PC-3 (cell line): Measurements from ENCODE around the gene RBPJ. TPM values are rescaled to one million over a fixed set of nuclear protein-coding genes. Genes with fewer than 3 reads are reported as not detected.

ENCODE experiments used
- ATAC-seq: fragments of 200-7000 bp; cut with Tn5 transposase; 2 replicates; pipeline ENCODE4 v1.9.1; 2020; ENCODE audit warnings: mild to moderate bottlenecking, moderate library complexity
- BruUV-seq: library from RNA; stranded (reverse); fragments of 400-500 nt; replicated peaks from 2 replicates; lab custom pipeline; 2021; lab: Mats Ljungman, UMichigan
- CTCF ChIA-PET: fragments of 300-600 bp; sonication (Branson Sonifier 250); formaldehyde crosslinking; loops from one replicate; lab custom pipeline; 2022; ENCODE audit warnings: antibody characterized with exemption; lab: Charles Lee
- POLR2A ChIA-PET: fragments of 300-600 bp; sonication (Branson Sonifier 250); formaldehyde crosslinking; loops from one replicate; lab custom pipeline; 2022; ENCODE audit warnings: antibody characterized with exemption; ENCODE audit not compliant: unreplicated experiment; lab: Charles Lee
- DNase-seq: peaks from one replicate; pipeline ENCODE4 v3.0.0-alpha.2; 2015
- H2AFZ ChIP-seq: fragments of 300-600 bp; sonication (generic); 2 replicates; pipeline ENCODE4 v1.6.0; 2016; ENCODE audit warnings: antibody characterized with exemption, low read length
- H3F3A ChIP-seq: fragments of 300-600 bp; sonication (generic); one replicate; pipeline ENCODE4 v1.6.0; 2017; ENCODE audit warnings: antibody characterized with exemption, low read length, control low read depth, mild to moderate bottlenecking; ENCODE audit not compliant: unreplicated experiment
- H3K27ac ChIP-seq: fragments of 300-600 bp; sonication (generic); 2 replicates; pipeline ENCODE4 v1.5.1; 2016; ENCODE audit warnings: mild to moderate bottlenecking, low read length
- H3K27me3 ChIP-seq: fragments of 300-600 bp; sonication (generic); 2 replicates; pipeline ENCODE4 v1.6.1; 2016; ENCODE audit warnings: low read length, mixed read lengths
- H3K36me3 ChIP-seq: fragments of 300-600 bp; sonication (generic); 2 replicates; pipeline ENCODE4 v1.6.1; 2016; ENCODE audit warnings: low read depth, mixed run types, low read length, mixed read lengths
- H3K4me1 ChIP-seq: fragments of 300-600 bp; sonication (generic); 2 replicates; pipeline ENCODE4 v1.5.1; 2016; ENCODE audit warnings: low read length; ENCODE audit not compliant: insufficient read depth
- H3K4me2 ChIP-seq: fragments of 300-600 bp; sonication (generic); 2 replicates; pipeline ENCODE4 v1.6.0; 2016; ENCODE audit warnings: low read length
- H3K4me3 ChIP-seq: fragments of 300-600 bp; sonication (generic); 2 replicates; pipeline ENCODE4 v1.5.1; 2016; ENCODE audit warnings: mild to moderate bottlenecking, low read length, mixed read lengths
- H3K79me2 ChIP-seq: fragments of 300-600 bp; sonication (generic); 2 replicates; pipeline ENCODE4 v1.6.1; 2017; ENCODE audit warnings: low read length, mixed read lengths
- H3K9ac ChIP-seq: fragments of 300-600 bp; sonication (generic); 2 replicates; pipeline ENCODE4 v1.6.0; 2016; ENCODE audit warnings: mild to moderate bottlenecking, low read length
- H3K9me2 ChIP-seq: fragments of 300-600 bp; sonication (generic); replicated peaks from 2 replicates; pipeline ENCODE4 v1.6.1; 2016; ENCODE audit warnings: mixed run types, low read length, mixed read lengths
- H3K9me3 ChIP-seq: fragments of 300-600 bp; sonication (generic); 2 replicates; pipeline ENCODE4 v1.6.1; 2016; ENCODE audit warnings: low read length, mixed read lengths
- H4K20me1 ChIP-seq: fragments of 300-600 bp; sonication (generic); 2 replicates; pipeline ENCODE4 v1.6.1; 2016; ENCODE audit warnings: low read length, mixed read lengths
- EZH2 ChIP-seq: fragments of 300-600 bp; sonication (generic); IDR thresholded peaks from one replicate; pipeline ENCODE4 v1.6.1; 2017; ENCODE audit warnings: antibody characterized with exemption, mild to moderate bottlenecking, low read length; ENCODE audit not compliant: unreplicated experiment
- EZH2phosphoT487 ChIP-seq: fragments of 300-600 bp; sonication (generic); IDR thresholded peaks from 2 replicates; pipeline ENCODE4 v1.6.1; 2018; ENCODE audit warnings: mild to moderate bottlenecking, antibody characterized with exemption, low read length, borderline replicate concordance
- intact Hi-C: fragments of 100-400 bp; cut with micrococcal nuclease; formaldehyde crosslinking; loops from 2 replicates; pipeline ENCODE4 v1.9.0; 2023
- total RNA-seq: library from RNA; depleted of rRNA; stranded (reverse); fragments of >200 nt; gene quantifications from 2 replicates; pipeline ENCODE4 v1.2.3, GENCODE V29; 2014
- TF ChIP-seq, protein P1 (sequence below): fragments of 300-600 bp; sonication (generic); conservative IDR thresholded peaks from 2 replicates; pipeline ENCODE4 v1.5.1; 2017; ENCODE audit warnings: antibody characterized with exemption, low read depth, mild to moderate bottlenecking, low read length

Gene RBPJ
- total RNA-seq, 1 experiment from 2014 or later = 39.1 TPM

DNA sequence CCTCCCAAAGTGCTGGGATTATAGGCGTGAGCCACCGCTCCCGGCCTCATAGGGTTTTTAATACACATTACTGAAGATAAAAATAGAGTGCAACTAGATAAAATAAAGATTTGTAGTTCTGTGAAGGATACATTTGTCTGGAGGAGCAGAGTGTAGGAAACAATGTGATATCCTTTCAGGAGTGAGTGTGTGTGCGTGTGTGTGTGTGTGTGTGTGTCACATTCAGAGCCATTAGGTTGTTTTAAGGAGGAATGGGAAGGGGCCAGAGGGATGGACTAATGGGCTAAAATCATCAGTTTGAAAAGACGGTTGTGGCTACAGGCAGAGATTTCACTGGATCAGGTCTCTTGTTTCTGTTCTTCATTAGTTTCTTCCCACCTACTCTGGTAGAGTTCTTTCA, 40.0 kb downstream of the RBPJ start:
- no peak overlapping the region for H3K27ac ChIP-seq
- no peak overlapping the region for H3K4me2 ChIP-seq
- DNase-seq = no peak
- intact Hi-C loops = no loop called here
- peaks cover 3% of the 10 kb centered on the region; the same call in 1 of the 2 replicates for H4K20me1 ChIP-seq
- no peaks in the 10 kb centered on the region for H3F3A ChIP-seq
- H3K4me1 ChIP-seq = peaks cover 4% of the 10 kb centered on the region
- no peaks in the 10 kb centered on the region for H3K27me3 ChIP-seq
- no peak for TF ChIP-seq EZH2phosphoT487
- TF ChIP-seq EZH2 = no peak
- TF ChIP-seq, protein P1, sequence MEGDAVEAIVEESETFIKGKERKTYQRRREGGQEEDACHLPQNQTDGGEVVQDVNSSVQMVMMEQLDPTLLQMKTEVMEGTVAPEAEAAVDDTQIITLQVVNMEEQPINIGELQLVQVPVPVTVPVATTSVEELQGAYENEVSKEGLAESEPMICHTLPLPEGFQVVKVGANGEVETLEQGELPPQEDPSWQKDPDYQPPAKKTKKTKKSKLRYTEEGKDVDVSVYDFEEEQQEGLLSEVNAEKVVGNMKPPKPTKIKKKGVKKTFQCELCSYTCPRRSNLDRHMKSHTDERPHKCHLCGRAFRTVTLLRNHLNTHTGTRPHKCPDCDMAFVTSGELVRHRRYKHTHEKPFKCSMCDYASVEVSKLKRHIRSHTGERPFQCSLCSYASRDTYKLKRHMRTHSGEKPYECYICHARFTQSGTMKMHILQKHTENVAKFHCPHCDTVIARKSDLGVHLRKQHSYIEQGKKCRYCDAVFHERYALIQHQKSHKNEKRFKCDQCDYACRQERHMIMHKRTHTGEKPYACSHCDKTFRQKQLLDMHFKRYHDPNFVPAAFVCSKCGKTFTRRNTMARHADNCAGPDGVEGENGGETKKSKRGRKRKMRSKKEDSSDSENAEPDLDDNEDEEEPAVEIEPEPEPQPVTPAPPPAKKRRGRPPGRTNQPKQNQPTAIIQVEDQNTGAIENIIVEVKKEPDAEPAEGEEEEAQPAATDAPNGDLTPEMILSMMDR = no peak
- H2AFZ ChIP-seq = no peak overlapping the region
- H3K4me3 ChIP-seq = no peak overlapping the region
- H3K9me2 ChIP-seq = no peaks in the 10 kb centered on the region
- ChIA-PET CTCF (no interaction called here), POLR2A (no interaction called here)
- H3K9ac ChIP-seq = no peak overlapping the region
- BruUV-seq = no TSS peak
- H3K36me3 ChIP-seq = no peaks in the 10 kb centered on the region; the same call in 1 of the 2 replicates
- ATAC-seq = no peak
- H3K9me3 ChIP-seq = no peaks in the 10 kb centered on the region
- peaks cover 95% of the 10 kb centered on the region for H3K79me2 ChIP-seq

DNA sequence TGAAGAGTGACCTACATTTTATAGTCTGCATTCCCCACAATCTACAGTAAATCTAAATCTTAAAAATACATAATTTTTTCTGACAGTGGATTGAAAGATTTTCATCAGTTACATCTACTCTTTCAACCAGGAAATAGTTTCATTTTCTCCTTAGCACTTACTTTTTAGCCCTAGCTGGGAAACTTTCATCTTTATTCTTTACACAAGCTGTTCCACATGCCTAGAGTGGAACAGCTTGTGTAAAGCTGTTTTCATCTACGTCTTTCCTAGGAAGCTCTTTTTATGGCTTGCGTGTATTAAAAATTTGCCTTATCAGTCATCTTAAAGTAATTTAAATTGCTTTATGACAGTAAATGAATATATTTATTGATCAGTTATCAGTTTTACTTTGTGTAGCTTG, 40.5 kb downstream of the RBPJ start:
- TF ChIP-seq, protein P1 = no peak
- no peak for TF ChIP-seq EZH2
- TF ChIP-seq EZH2phosphoT487 = no peak
- Histone ChIP-seq H3K36me3 (no peaks in the 10 kb centered on the region; the same call in 1 of the 2 replicates), H3K9me2 (no peaks in the 10 kb centered on the region), H3K4me2 (no peak overlapping the region), H3K27ac (no peak overlapping the region), H3F3A (no peaks in the 10 kb centered on the region), H3K79me2 (peaks cover 94% of the 10 kb centered on the region), H2AFZ (no peak overlapping the region), H4K20me1 (peaks cover 3% of the 10 kb centered on the region; the same call in 1 of the 2 replicates), H3K4me3 (no peak overlapping the region), H3K9me3 (no peaks in the 10 kb centered on the region), H3K4me1 (no peaks in the 10 kb centered on the region), H3K27me3 (no peaks in the 10 kb centered on the region), H3K9ac (no peak overlapping the region)
- ATAC-seq = no peak
- no TSS peak for BruUV-seq
- ChIA-PET CTCF (no interaction called here), POLR2A (no interaction called here)
- intact Hi-C loops = no loop called here
- DNase-seq = no peak

DNA sequence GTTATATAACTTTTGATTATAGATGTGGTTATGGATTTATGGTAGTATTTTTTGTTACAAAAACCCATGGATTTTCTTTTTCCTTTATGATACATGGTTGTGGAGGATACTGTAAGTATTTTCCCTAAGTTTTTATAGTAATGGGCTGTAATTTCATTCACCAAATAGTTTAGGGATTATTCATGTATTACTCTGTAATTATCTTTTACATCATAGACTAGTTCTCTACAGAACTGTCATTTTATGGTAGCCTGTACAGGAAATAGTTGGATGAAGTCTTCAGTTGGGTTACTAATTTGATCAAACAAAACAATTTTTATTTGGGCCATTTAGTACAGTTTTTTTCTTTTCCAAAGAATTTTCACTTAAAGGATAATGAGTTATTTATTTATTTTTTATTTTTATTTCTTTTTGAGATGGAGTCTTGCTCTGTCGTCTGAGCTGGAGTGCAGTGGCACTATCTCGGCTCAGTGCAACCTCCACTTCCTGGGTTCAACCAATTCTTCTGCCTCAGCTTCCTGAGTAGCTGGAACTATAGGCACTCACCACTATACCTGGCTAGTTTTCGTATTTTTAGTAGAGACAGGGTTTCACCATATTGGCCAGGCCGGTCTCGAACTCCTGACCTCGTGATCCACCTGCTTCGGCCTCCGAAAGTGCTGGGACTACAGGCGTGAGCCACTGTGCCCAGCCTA, 42.1 kb downstream of the RBPJ start:
- no peaks in the 10 kb centered on the region for H3F3A ChIP-seq
- no TSS peak for BruUV-seq
- no peak overlapping the region for H3K4me3 ChIP-seq
- H4K20me1 ChIP-seq = peaks cover 3% of the 10 kb centered on the region; the same call in 1 of the 2 replicates
- DNase-seq (peak; percentile 4), ATAC-seq (no peak)
- no peak overlapping the region for H3K27ac ChIP-seq
- TF ChIP-seq EZH2 = no peak
- TF ChIP-seq, protein P1 = no peak
- TF ChIP-seq EZH2phosphoT487 = no peak
- ChIA-PET POLR2A (no interaction called here), CTCF (no interaction called here)
- H3K9ac ChIP-seq = no peak overlapping the region
- H3K4me1 ChIP-seq = no peaks in the 10 kb centered on the region
- no peak overlapping the region for H3K4me2 ChIP-seq
- H2AFZ ChIP-seq = no peak overlapping the region
- H3K79me2 ChIP-seq = peaks cover 91% of the 10 kb centered on the region
- no peaks in the 10 kb centered on the region for H3K9me3 ChIP-seq
- H3K36me3 ChIP-seq = no peaks in the 10 kb centered on the region; the same call in 1 of the 2 replicates
- H3K27me3 ChIP-seq = no peaks in the 10 kb centered on the region
- intact Hi-C loops = no loop called here
- no peaks in the 10 kb centered on the region for H3K9me2 ChIP-seq
